ENCODE data around the gene C1QTNF1.

The C1QTNF1 gene

DNA sequence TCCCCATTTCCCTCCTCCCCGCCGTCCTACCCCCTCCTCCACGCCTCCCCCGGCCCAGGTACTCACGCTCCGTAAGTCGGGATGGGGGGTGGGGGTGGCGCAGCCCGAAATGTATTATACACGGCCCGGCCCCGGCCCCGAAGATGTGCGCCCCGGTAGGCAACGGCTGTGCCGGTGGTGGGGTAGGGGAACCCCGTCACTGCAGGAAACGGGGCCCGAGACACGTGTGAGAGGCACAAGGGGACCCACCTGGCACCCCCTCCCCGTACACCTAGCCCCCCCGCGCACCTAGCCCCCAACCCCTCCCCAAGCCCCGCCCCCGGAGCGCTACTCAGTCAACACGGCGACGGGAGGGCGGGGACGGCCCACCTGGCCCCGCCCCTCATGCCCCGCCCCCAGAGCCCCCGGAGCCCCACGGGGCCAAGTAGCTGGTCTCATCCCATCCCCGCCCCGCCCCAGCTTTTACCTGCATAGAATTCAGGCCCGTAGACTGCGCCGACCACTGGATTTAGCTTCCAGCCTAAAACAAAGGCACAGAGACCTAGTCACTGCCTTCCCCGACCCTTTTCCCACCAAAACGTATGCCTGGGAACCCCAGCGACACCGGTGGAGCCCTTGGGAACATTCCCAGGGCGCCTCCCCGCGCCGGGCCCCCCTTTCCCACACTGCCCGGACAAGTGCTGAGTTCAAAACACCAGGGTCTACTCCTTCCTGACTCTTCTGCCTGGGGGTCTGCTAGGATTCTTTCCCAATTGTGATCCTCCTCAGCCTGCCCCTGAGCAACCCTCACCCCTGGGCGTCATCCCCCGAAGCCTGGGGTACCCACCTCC, 73.5 kb downstream of the C1QTNF1 start:
- no peak for DNase-seq

DNA sequence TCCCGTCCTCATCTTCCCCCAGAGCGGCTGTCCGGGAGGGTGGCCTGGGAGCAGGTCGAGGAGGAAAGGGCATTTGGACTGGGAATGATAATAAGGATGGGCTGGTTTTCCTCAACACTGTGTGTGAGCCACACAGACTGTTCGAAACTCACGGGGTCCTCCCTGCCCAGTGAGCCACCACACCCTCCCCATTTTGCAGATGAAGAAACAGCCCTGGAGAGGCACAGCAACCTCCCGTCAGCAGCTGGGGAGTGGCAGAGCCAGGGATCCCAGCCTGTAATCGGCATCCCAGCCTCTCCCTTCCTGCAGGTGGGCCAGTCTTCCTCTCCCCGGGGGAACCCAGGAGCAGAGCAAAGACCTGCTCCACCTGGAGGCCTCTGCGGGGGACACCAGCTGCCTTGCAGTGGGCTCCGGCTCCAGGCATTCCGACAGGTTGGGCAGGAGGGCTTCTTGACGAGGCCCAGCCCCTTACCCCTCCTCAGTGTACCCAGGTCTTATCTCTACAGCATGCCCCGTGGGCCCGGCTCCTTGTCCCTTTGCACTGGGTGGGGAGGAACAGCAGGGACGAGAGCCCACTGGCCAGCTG, 74.4 kb downstream of the C1QTNF1 start:
- DNase-seq = no peak
